Mesenchymal stem cell (in vitro differentiated cells and primary cell): ENCODE data around the gene ZPLD1.

Experiments
- DNase-seq: peaks from one replicate; pipeline ENCODE4 v3.0.0-alpha.2; 2013
- H2AFZ ChIP-seq: one replicate; pipeline ENCODE4 v1.6.1; 2013; ENCODE audit warnings: low read depth, mild to moderate bottlenecking, control low read depth, inconsistent platforms, low read length, moderate library complexity
- H2AK5ac ChIP-seq: 2 replicates; pipeline ENCODE4 v1.6.1; 2013; ENCODE audit warnings: low read length, moderate library complexity, mild to moderate bottlenecking, inconsistent platforms; ENCODE audit not compliant: severe bottlenecking
- H2BK120ac ChIP-seq: one replicate; pipeline ENCODE4 v1.6.1; 2013; ENCODE audit warnings: low read depth, mild to moderate bottlenecking, inconsistent platforms, low read length, moderate library complexity
- H2BK12ac ChIP-seq, 2 experiments: one replicate each; pipeline ENCODE4 v1.6.1; 2013; ENCODE audit warnings: inconsistent platforms in 2 of 2, low read length in 2 of 2, mild to moderate bottlenecking in 2 of 2, moderate library complexity in 2 of 2, control low read depth in 1 of 2
- H2BK15ac ChIP-seq: one replicate; pipeline ENCODE4 v1.6.1; 2013; ENCODE audit warnings: mild to moderate bottlenecking, low read depth, inconsistent platforms; ENCODE audit not compliant: poor library complexity, severe bottlenecking
- H2BK5ac ChIP-seq: 2 replicates; pipeline ENCODE4 v1.6.1; 2013; ENCODE audit warnings: low read depth, mild to moderate bottlenecking, low read length, control low read depth, inconsistent platforms; ENCODE audit not compliant: poor library complexity, severe bottlenecking
- H3K14ac ChIP-seq, 2 experiments: one replicate each; pipeline ENCODE4 v1.6.1; 2013; ENCODE audit warnings: inconsistent platforms in 2 of 2, low read length in 2 of 2, control low read depth in 1 of 2, mild to moderate bottlenecking in 1 of 2, moderate library complexity in 1 of 2
- H3K18ac ChIP-seq, 2 experiments: one replicate each; pipeline ENCODE4 v1.6.1; 2013; ENCODE audit warnings: inconsistent platforms in 2 of 2, low read length in 2 of 2, control low read depth in 1 of 2, low read depth in 1 of 2, mild to moderate bottlenecking in 1 of 2
- H3K23ac ChIP-seq, 2 experiments: one replicate each; pipeline ENCODE4 v1.6.1; 2013; ENCODE audit warnings: inconsistent platforms in 2 of 2, low read length in 2 of 2, mild to moderate bottlenecking in 2 of 2, moderate library complexity in 2 of 2, control low read depth in 1 of 2
- H3K27ac ChIP-seq: 2 replicates; pipeline ENCODE4 v1.5.1; 2013; ENCODE audit warnings: mild to moderate bottlenecking, moderate library complexity, low read length, control low read depth, inconsistent platforms; ENCODE audit not compliant: poor library complexity, severe bottlenecking
- H3K27me3 ChIP-seq, 2 experiments: 2 replicates each; pipeline versions ENCODE4 v1.6.1 to v1.7.0; 2013; ENCODE audit warnings: low read length in 2 of 2, mild to moderate bottlenecking in 2 of 2, moderate library complexity in 2 of 2, control low read depth in 1 of 2, inconsistent platforms in 1 of 2; ENCODE audit not compliant: control insufficient read depth in 1 of 2, insufficient read depth in 1 of 2
- H3K36me3 ChIP-seq, 2 experiments: 2 replicates each; pipeline versions ENCODE4 v1.6.1 to v1.7.0; 2013; ENCODE audit warnings: low read length in 2 of 2, control low read depth in 1 of 2, inconsistent platforms in 1 of 2, low read depth in 1 of 2, mild to moderate bottlenecking in 1 of 2; ENCODE audit not compliant: insufficient read depth in 2 of 2, control insufficient read depth in 1 of 2
- H3K4ac ChIP-seq, 2 experiments: one replicate each; pipeline ENCODE4 v1.6.1; 2013; ENCODE audit warnings: inconsistent platforms in 2 of 2, low read length in 2 of 2, mild to moderate bottlenecking in 2 of 2, moderate library complexity in 2 of 2, control low read depth in 1 of 2, low read depth in 1 of 2
- H3K4me1 ChIP-seq: 2 replicates; pipeline ENCODE4 v1.6.1; 2013; ENCODE audit warnings: low read depth, low read length, control low read depth; ENCODE audit not compliant: control insufficient read depth, insufficient read depth
- H3K4me2 ChIP-seq: 2 replicates; pipeline ENCODE4 v1.6.1; 2013; ENCODE audit warnings: low read length, mild to moderate bottlenecking, inconsistent platforms; ENCODE audit not compliant: poor library complexity, severe bottlenecking
- H3K4me3 ChIP-seq, 2 experiments: 2 replicates each; pipeline versions ENCODE4 v1.5.1 to v1.7.0; 2013; ENCODE audit warnings: low read length in 2 of 2, mild to moderate bottlenecking in 2 of 2, control low read depth in 1 of 2, low read depth in 1 of 2; ENCODE audit not compliant: insufficient read depth in 1 of 2
- H3K79me1 ChIP-seq: replicated peaks from 2 replicates; pipeline ENCODE4 v1.6.1; 2013; ENCODE audit warnings: mild to moderate bottlenecking, control low read depth, low read length, inconsistent platforms; ENCODE audit not compliant: poor library complexity, severe bottlenecking
- H3K9ac ChIP-seq: 2 replicates; pipeline ENCODE4 v1.7.0; 2013; ENCODE audit warnings: mild to moderate bottlenecking, low read length, moderate library complexity
- H3K9me3 ChIP-seq: 2 replicates; pipeline ENCODE4 v1.7.0; 2013; ENCODE audit warnings: mild to moderate bottlenecking, low read length; ENCODE audit not compliant: control insufficient read depth
- H4K8ac ChIP-seq: one replicate; pipeline ENCODE4 v1.6.1; 2013; ENCODE audit warnings: inconsistent platforms, mild to moderate bottlenecking, low read length, moderate library complexity
- H4K91ac ChIP-seq: one replicate; pipeline ENCODE4 v1.6.1; 2013; ENCODE audit warnings: mild to moderate bottlenecking, low read length, inconsistent platforms
- WGBS: methylation state at CpG from one replicate; pipeline ENCODE4 v1.1.7; 2013; ENCODE audit warnings: mixed read lengths; 5-methylcytosine and 5-hydroxymethylcytosine counted together

ZPLD1 gene

DNA sequence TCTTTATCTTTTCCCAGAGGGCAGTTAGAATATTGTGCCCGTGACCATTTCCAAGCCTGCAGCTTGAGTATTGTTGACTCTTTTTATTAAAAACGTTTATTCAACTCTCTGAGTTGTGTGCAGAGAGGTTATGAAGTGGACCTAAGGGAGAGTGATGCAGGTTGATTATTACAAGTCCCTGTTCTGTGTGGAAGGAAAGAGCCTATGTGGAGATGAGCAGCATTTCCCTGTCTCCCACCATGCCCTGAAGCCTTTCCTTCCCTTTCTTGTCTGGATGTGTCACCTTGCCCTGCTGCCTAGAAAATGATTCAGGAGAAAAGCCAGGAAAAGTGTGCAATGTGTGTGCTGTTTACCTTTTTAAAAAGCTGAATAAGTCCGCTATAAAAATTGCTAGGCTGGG is 19.4 kb downstream of the ZPLD1 start:
- Histone ChIP-seq H3K27me3 (no peaks in the 10 kb centered on the region), H4K8ac (no peak overlapping the region), H3K14ac (no peak overlapping the region), H4K91ac (no peak overlapping the region), H3K9me3 (no peaks in the 10 kb centered on the region), H3K9ac (no peak overlapping the region), H3K36me3 (no peaks in the 10 kb centered on the region), H2BK120ac (no peak overlapping the region), H2AFZ (no peak overlapping the region), H3K23ac (no peak overlapping the region), H2AK5ac (no peak overlapping the region), H3K4me2 (no peak overlapping the region), H3K4me3 (no peak overlapping the region), H2BK5ac (no peak overlapping the region), H2BK15ac (no peak overlapping the region), H3K79me1 (no peaks in the 10 kb centered on the region), H3K4ac (no peak overlapping the region), H3K4me1 (no peaks in the 10 kb centered on the region), H3K27ac (no peak overlapping the region), H2BK12ac (no peak overlapping the region), H3K18ac (no peak overlapping the region)
- DNase-seq = no peak
- WGBS = 90% methylated on average over 3 of the region's 3 CpGs

DNA sequence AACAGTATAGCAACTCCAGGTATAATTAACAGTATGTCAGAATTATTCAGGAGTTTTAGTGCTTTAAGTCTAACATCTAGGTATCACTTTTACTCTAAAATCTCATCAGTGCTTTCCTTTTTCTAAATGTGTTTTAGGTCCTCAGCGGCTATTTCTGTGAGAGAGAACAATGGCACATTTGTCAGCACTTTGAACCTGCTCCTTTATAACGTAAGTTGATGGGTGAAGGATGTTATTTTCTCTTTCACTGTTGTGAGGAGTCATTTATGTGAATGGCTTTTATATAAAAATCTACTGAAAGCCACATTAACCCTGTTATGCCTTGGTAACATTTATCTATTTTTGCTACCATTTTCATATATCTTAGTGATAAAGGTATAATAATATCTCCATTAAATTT is 22.8 kb downstream of the ZPLD1 start:
- Histone ChIP-seq H3K27me3 (no peaks in the 10 kb centered on the region), H3K4ac (no peak overlapping the region), H2BK12ac (no peak overlapping the region), H3K4me1 (no peaks in the 10 kb centered on the region), H3K9me3 (no peaks in the 10 kb centered on the region), H3K9ac (no peak overlapping the region), H2BK120ac (no peak overlapping the region), H3K4me2 (no peak overlapping the region), H3K23ac (no peak overlapping the region), H3K27ac (no peak overlapping the region), H2AFZ (no peak overlapping the region), H2BK15ac (no peak overlapping the region), H4K91ac (no peak overlapping the region), H2BK5ac (no peak overlapping the region), H4K8ac (no peak overlapping the region), H3K14ac (no peak overlapping the region), H2AK5ac (no peak overlapping the region), H3K36me3 (no peaks in the 10 kb centered on the region), H3K18ac (no peak overlapping the region), H3K79me1 (no peaks in the 10 kb centered on the region), H3K4me3 (no peak overlapping the region)
- no peak for DNase-seq
- WGBS = 94% methylated on average over 2 of the region's 2 CpGs

GRCh38 chr3:102460579-102460978 is 25.8 kb downstream of the ZPLD1 start:
- Histone ChIP-seq H3K18ac (no peak overlapping the region), H3K27ac (no peak overlapping the region), H2BK5ac (no peak overlapping the region), H3K79me1 (no peaks in the 10 kb centered on the region), H2AK5ac (no peak overlapping the region), H3K14ac (no peak overlapping the region), H3K27me3 (no peaks in the 10 kb centered on the region), H3K4ac (no peak overlapping the region), H3K4me2 (no peak overlapping the region), H2AFZ (no peak overlapping the region), H3K36me3 (no peaks in the 10 kb centered on the region), H2BK120ac (no peak overlapping the region), H2BK12ac (no peak overlapping the region), H3K9me3 (no peaks in the 10 kb centered on the region), H4K91ac (no peak overlapping the region), H3K23ac (no peak overlapping the region), H3K4me3 (no peak overlapping the region), H4K8ac (no peak overlapping the region), H2BK15ac (no peak overlapping the region), H3K9ac (no peak overlapping the region), H3K4me1 (no peaks in the 10 kb centered on the region)
- no peak for DNase-seq

DNA sequence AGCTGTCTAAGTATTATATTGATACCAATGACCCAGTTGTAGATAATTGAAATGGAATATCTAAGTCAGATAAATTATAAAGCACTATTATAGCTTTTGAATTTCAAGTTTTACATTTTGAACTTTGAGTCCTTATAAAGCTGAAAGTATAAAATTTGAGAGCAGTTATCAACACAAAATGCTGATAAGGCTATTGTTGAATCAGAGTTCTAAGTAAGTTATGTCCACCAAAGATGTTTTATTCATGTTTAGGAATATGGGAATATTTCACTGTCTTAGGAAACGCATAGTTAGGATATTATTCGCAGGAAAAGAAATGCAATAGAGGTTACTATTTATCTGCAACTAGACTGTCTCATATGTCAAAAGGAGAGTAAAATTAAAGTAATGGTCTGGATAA is 29.4 kb downstream of the ZPLD1 start:
- no peak overlapping the region for H2BK120ac ChIP-seq
- H3K79me1 ChIP-seq = no peaks in the 10 kb centered on the region
- no peak overlapping the region for H4K8ac ChIP-seq
- H3K27ac ChIP-seq = no peak overlapping the region
- no peak overlapping the region for H4K91ac ChIP-seq
- H3K4me1 ChIP-seq = no peaks in the 10 kb centered on the region
- peaks cover 0 to 2% of the 10 kb centered on the region in 2 experiments for H3K27me3 ChIP-seq
- H3K4me2 ChIP-seq = no peak overlapping the region
- H2BK12ac ChIP-seq = no peak overlapping the region
- no peak overlapping the region for H3K23ac ChIP-seq
- H2BK15ac ChIP-seq = no peak overlapping the region
- H2AFZ ChIP-seq = no peak overlapping the region
- no peak overlapping the region for H3K9ac ChIP-seq
- no peak overlapping the region for H3K4ac ChIP-seq
- H3K4me3 ChIP-seq = no peak overlapping the region
- no peak overlapping the region for H3K14ac ChIP-seq
- DNase-seq = no peak
- WGBS = 80% methylated on average over 1 of the region's 2 CpGs
- no peaks in the 10 kb centered on the region for H3K36me3 ChIP-seq
- no peak overlapping the region for H3K18ac ChIP-seq
- no peak overlapping the region for H2AK5ac ChIP-seq
- H3K9me3 ChIP-seq = no peaks in the 10 kb centered on the region
- H2BK5ac ChIP-seq = no peak overlapping the region
